Osteocyte (in vitro differentiated cells): ENCODE data around the gene EZH1. TPM values are rescaled to one million over a fixed set of nuclear protein-coding genes. Genes with fewer than 3 reads are reported as not detected.

Source experiments
- DNase-seq: peaks from one replicate; pipeline ENCODE4 v3.0.0; 2021; ENCODE audit warnings: mixed read lengths; ENCODE audit not compliant: unreplicated experiment; ENCODE audit errors: extremely low spot score
- H3K27ac Mint-ChIP-seq: one replicate; pipeline ENCODE4 v1.8.0; 2021; ENCODE audit warnings: mild to moderate bottlenecking, mixed read lengths; ENCODE audit not compliant: unreplicated experiment
- H3K27me3 Mint-ChIP-seq: one replicate; pipeline ENCODE4 v1.8.0; 2021; ENCODE audit warnings: mixed read lengths; ENCODE audit not compliant: unreplicated experiment
- H3K36me3 Mint-ChIP-seq: one replicate; pipeline ENCODE4 v1.8.0; 2021; ENCODE audit warnings: mixed read lengths; ENCODE audit not compliant: unreplicated experiment
- H3K4me1 Mint-ChIP-seq: one replicate; pipeline ENCODE4 v1.8.0; 2021; ENCODE audit warnings: mixed read lengths; ENCODE audit not compliant: unreplicated experiment
- H3K4me3 Mint-ChIP-seq: one replicate; pipeline ENCODE4 v1.8.0; 2021; ENCODE audit warnings: mild to moderate bottlenecking, moderate library complexity, mixed read lengths; ENCODE audit not compliant: unreplicated experiment
- H3K9me3 Mint-ChIP-seq: one replicate; pipeline ENCODE4 v1.8.0; 2021; ENCODE audit warnings: mixed read lengths; ENCODE audit not compliant: unreplicated experiment
- total RNA-seq: library from RNA; stranded (reverse); gene quantifications from 2 replicates; pipeline ENCODE4 v1.2.1, GENCODE V29; 2021
- TF ChIP-seq, protein P1 (sequence below): fragments of 200-600 bp; sonication (generic); IDR thresholded peaks from 2 replicates; pipeline ENCODE4 v1.5.0; 2021; ENCODE audit warnings: antibody characterized with exemption, mild to moderate bottlenecking, moderate library complexity

Gene EZH1
- total RNA-seq, 1 donor from 2014 or later = 44.8 TPM

DNA sequence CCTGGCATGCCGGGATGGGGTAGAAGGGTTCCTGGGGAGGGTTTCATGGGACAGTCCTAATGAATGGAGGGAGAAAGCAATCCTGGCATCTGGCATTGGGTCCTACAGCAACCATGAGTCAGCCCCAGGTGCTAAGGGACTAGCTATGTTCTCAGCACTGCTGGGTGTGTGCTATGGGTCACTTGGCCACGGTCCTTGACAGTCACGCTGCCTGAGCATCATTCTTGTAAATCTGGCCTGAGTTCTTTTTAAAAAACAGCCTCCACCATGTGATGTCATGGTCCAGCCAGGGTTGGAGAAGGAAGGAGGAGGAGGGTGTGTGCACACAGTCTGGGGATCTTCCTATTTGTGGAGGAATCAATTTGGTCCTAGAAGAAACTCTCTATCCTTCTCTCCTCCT lies 9.9 kb upstream of the EZH1 start:
- Mint-ChIP-seq H3K36me3 (no peaks in the 10 kb centered on the region), H3K27me3 (peaks cover 55% of the 10 kb centered on the region), H3K4me3 (no peak overlapping the region), H3K4me1 (no peaks in the 10 kb centered on the region), H3K27ac (no peak overlapping the region), H3K9me3 (no peaks in the 10 kb centered on the region)
- DNase-seq = no peak
- TF ChIP-seq, protein P1, sequence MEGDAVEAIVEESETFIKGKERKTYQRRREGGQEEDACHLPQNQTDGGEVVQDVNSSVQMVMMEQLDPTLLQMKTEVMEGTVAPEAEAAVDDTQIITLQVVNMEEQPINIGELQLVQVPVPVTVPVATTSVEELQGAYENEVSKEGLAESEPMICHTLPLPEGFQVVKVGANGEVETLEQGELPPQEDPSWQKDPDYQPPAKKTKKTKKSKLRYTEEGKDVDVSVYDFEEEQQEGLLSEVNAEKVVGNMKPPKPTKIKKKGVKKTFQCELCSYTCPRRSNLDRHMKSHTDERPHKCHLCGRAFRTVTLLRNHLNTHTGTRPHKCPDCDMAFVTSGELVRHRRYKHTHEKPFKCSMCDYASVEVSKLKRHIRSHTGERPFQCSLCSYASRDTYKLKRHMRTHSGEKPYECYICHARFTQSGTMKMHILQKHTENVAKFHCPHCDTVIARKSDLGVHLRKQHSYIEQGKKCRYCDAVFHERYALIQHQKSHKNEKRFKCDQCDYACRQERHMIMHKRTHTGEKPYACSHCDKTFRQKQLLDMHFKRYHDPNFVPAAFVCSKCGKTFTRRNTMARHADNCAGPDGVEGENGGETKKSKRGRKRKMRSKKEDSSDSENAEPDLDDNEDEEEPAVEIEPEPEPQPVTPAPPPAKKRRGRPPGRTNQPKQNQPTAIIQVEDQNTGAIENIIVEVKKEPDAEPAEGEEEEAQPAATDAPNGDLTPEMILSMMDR = no peak

GRCh38 chr17:42751628-42752027 lies 6.8 kb upstream of the EZH1 start:
- Mint-ChIP-seq H3K36me3 (no peaks in the 10 kb centered on the region), H3K4me3 (no peak overlapping the region), H3K27me3 (peaks cover 47% of the 10 kb centered on the region), H3K27ac (no peak overlapping the region), H3K9me3 (no peaks in the 10 kb centered on the region), H3K4me1 (no peaks in the 10 kb centered on the region)
- TF ChIP-seq, protein P1 = no peak
- DNase-seq = no peak

DNA sequence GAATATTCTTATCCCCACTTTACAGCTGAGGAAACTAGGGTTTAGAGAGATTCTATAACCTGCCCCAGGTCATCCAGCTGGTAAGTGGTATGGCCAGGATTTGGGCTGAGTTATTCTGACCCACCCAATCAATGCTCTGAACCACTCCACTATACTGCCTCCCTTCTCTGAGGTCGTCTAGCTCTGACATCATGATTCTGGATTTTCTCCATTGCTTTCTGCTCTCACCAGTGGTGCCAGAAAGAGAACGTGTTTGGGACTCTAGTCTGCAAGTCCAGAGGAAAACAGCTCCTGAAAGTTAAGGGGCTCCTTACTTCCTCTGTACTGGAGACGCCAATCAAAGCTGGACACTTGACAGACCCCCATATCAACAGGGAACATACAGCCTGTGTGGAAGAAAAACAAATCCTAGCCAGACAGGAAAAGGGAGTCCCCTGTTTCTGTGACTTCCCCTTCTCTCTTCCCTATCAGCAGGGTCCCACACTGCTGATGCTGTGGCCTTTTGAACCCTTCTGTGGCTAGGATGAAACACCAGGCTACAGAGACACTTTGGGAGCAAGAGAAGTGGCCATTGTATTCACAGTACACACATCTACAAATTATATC lies 6.0 kb upstream of the EZH1 start:
- TF ChIP-seq, protein P1 = no peak
- peaks cover 47% of the 10 kb centered on the region for H3K27me3 Mint-ChIP-seq
- H3K4me1 Mint-ChIP-seq = no peaks in the 10 kb centered on the region
- H3K36me3 Mint-ChIP-seq = no peaks in the 10 kb centered on the region
- no peaks in the 10 kb centered on the region for H3K9me3 Mint-ChIP-seq
- no peak for DNase-seq
- no peak overlapping the region for H3K4me3 Mint-ChIP-seq
- H3K27ac Mint-ChIP-seq = no peak overlapping the region

DNA sequence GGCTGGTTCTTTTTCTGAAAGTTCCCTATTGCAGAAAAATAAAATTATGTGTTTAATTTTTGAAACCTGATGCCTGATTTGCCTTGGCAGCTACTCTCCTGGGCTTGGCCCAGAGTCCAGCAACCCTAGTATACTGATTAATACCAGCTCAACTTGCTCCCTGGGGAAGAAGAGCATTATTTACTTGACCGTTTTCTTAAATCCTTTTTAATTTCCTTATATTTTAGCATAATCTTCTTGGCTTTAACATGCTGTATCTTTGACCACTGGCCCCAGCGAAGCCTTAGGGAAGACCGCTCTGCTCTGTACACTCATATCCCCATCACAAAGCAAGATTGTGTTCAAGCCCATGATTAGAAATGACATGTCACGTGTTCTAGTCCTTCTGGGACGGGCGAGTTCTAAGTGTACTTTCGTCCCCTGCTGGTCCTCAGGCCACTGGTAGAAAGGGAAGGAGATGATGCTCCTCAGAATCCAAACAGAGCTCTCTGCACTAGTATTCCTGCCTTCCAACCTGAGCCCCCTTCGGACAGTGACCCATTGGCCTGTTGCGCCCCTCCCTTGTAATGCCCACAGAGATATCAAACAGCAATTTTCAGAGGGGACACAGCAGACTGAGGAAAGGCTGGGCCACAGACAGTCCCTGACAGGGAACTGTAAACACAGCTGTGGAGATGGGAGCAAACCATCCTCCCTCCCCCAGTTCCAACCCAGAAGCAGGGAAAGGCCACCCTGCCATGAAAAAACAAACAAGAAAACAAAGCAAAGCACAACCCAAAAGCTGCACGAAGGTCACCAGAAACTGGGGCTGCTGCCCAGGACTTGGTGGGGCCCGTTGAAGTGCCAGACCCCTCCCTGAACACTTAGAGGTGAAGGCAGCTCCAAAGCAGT lies 4.3 kb upstream of the EZH1 start:
- peaks cover 7% of the 10 kb centered on the region for H3K4me1 Mint-ChIP-seq
- no peaks in the 10 kb centered on the region for H3K9me3 Mint-ChIP-seq
- no peak overlapping the region for H3K27ac Mint-ChIP-seq
- DNase-seq = no peak
- H3K27me3 Mint-ChIP-seq = peaks cover 37% of the 10 kb centered on the region
- no peak overlapping the region for H3K4me3 Mint-ChIP-seq
- no peaks in the 10 kb centered on the region for H3K36me3 Mint-ChIP-seq
- TF ChIP-seq, protein P1 = no peak

DNA sequence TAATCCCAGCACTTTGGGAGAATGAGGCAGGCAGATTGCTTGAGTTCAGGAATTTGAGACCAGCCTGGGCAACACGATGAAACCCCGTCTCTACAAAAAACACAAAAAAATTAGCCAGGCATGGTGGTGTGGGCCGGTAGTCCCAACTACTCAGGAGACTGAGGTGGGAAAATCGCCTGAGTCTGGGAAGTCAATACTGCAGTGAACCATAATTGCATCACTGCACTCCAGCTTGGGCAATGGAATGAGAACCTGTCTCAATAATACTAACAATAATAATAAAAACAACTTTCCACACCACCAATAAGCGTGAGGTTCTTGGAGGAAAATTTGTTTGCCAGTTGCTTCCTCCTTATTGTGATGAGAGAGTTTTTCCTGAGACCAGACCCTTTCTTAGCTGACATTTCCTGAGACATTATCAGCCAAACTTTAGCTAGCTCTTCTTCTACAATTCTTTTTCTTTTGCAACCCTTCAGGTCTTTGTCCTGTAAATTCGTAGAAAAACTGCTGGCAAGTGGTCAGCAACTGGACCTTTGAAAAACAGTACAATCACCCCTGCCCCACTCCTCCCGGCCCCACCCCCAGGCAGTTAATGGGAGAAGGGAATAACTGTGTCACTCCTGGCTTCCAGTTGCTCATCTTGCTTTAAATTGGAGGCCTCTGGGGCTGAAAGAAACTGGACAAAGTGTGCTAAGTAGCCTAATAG lies 3.5 kb upstream of the EZH1 start:
- H3K27ac Mint-ChIP-seq = no peak overlapping the region
- TF ChIP-seq, protein P1 = no peak
- H3K9me3 Mint-ChIP-seq = no peaks in the 10 kb centered on the region
- H3K27me3 Mint-ChIP-seq = peaks cover 33% of the 10 kb centered on the region
- peaks cover 15% of the 10 kb centered on the region for H3K4me1 Mint-ChIP-seq
- H3K4me3 Mint-ChIP-seq = no peak overlapping the region
- DNase-seq = no peak
- H3K36me3 Mint-ChIP-seq = no peaks in the 10 kb centered on the region
